ENCODE results near the gene HOXA6.
A peak's percentile ranks its signal among the peaks of the same experiment; 100 is the strongest.

Gene HOXA6

GRCh38 chr7:27162561-27163287, 15.2 kb upstream of the HOXA6 start:
- H3K4me3 ChIP-seq (replicated peaks; ENCODE audit: insufficient read depth, low read length), result no peak overlapping the region
- no peak for TF ChIP-seq POLR2AphosphoS5 (IDR thresholded peaks at IDR 0.05; ENCODE audit: low read depth)
- TF ChIP-seq CTCF (IDR thresholded peaks at IDR 0.05; ENCODE audit: insufficient read depth, low read length), result no peak
- no peak for TF ChIP-seq GABPA (IDR thresholded peaks at IDR 0.05; ENCODE audit: low read depth)
- TF ChIP-seq SPI1 (IDR thresholded peaks at IDR 0.05; ENCODE audit: borderline replicate concordance, low read depth), result no peak
- TF ChIP-seq REST (IDR thresholded peaks at IDR 0.05; ENCODE audit: insufficient replicate concordance, low read depth), result no peak
- H3K27ac ChIP-seq (replicated peaks), result no peak overlapping the region
- no peak for DNase-seq (ENCODE audit: low read depth in 1 of 2, low spot score in 1 of 2)
- H3K27me3 ChIP-seq (ENCODE audit: insufficient read depth, poor library complexity, severe bottlenecking), result peaks cover 59% of the 10 kb centered on the region

- no peak for DNase-seq (ENCODE audit: low read depth in 1 of 2, low spot score in 1 of 2)
- Histone ChIP-seq H3K27me3 (ENCODE audit: insufficient read depth, poor library complexity, severe bottlenecking) (peaks cover 59% of the 10 kb centered on the region), H3K27ac (replicated peaks) (no peak overlapping the region), H3K4me3 (replicated peaks; ENCODE audit: insufficient read depth, low read length) (peak overlapping the region; percentile 74; the same call in 1 of the 2 replicates)
- TF ChIP-seq POLR2AphosphoS5 (IDR thresholded peaks at IDR 0.05; ENCODE audit: low read depth) (no peak), GABPA (IDR thresholded peaks at IDR 0.05; ENCODE audit: low read depth) (no peak), SPI1 (IDR thresholded peaks at IDR 0.05; ENCODE audit: borderline replicate concordance, low read depth) (no peak), REST (IDR thresholded peaks at IDR 0.05; ENCODE audit: insufficient replicate concordance, low read depth) (no peak), CTCF (IDR thresholded peaks at IDR 0.05; ENCODE audit: insufficient read depth, low read length) (no peak)
These were observed 14.4 kb upstream of the HOXA6 start for GRCh38 chr7:27161721-27162560.

GRCh38 chr7:27161214-27161720, 13.7 kb upstream of the HOXA6 start:
- H3K4me3 ChIP-seq (replicated peaks; ENCODE audit: insufficient read depth, low read length), result peak overlapping the region; percentile 74
- H3K27ac ChIP-seq (replicated peaks), result peak overlapping the region; percentile 53
- peaks cover 57% of the 10 kb centered on the region for H3K27me3 ChIP-seq (ENCODE audit: insufficient read depth, poor library complexity, severe bottlenecking)
- TF ChIP-seq GABPA (IDR thresholded peaks at IDR 0.05; ENCODE audit: low read depth) (no peak), SPI1 (IDR thresholded peaks at IDR 0.05; ENCODE audit: borderline replicate concordance, low read depth) (peak; percentile 65; the same call in 1 of the 2 replicates), POLR2AphosphoS5 (IDR thresholded peaks at IDR 0.05; ENCODE audit: low read depth) (no peak), CTCF (IDR thresholded peaks at IDR 0.05; ENCODE audit: insufficient read depth, low read length) (no peak)
- DNase-seq (ENCODE audit: low read depth in 1 of 2, low spot score in 1 of 2), result peak in 1 of 2 experiments; percentile 82
